Activated B cell treated with CpG ODN at 0.5 μM for 24 hours (primary cell): Measurements from ENCODE around the gene DLG2. TPM values are rescaled to one million over a fixed set of nuclear protein-coding genes. Genes with fewer than 3 reads are reported as not detected.

ENCODE experiments used
- ATAC-seq: fragments of 200-7000 bp; cut with Tn5 transposase; one replicate; pipeline ENCODE4 v1.10.0; 2021; ENCODE audit warnings: low read depth, mild to moderate bottlenecking, moderate library complexity
- CTCF ChIA-PET: fragments of 350-600 bp; sonication (Branson Sonifier 250); formaldehyde crosslinking; loops from one replicate; lab custom pipeline; 2021; ENCODE audit warnings: antibody characterized with exemption; lab: Charles Lee
- POLR2A ChIA-PET: fragments of 350-600 bp; sonication (Branson Sonifier 250); formaldehyde crosslinking; loops from one replicate; lab custom pipeline; 2021; ENCODE audit warnings: antibody characterized with exemption; lab: Charles Lee
- DNase-seq: peaks from one replicate; pipeline ENCODE4 v3.0.0; 2022
- H3K27ac Mint-ChIP-seq: one replicate; pipeline ENCODE4 v1.8.0; 2020; ENCODE audit warnings: mixed read lengths
- H3K27me3 Mint-ChIP-seq: one replicate; pipeline ENCODE4 v1.8.0; 2021; ENCODE audit warnings: mixed read lengths
- H3K36me3 Mint-ChIP-seq: one replicate; pipeline ENCODE4 v1.8.0; 2021; ENCODE audit warnings: low read depth, mixed read lengths
- H3K4me1 Mint-ChIP-seq: one replicate; pipeline ENCODE4 v1.8.0; 2021; ENCODE audit warnings: mixed read lengths
- H3K4me3 Mint-ChIP-seq: one replicate; pipeline ENCODE4 v1.8.0; 2020; ENCODE audit warnings: mild to moderate bottlenecking, mixed read lengths
- H3K9me3 Mint-ChIP-seq: one replicate; pipeline ENCODE4 v1.8.0; 2020; ENCODE audit warnings: mixed read lengths
- intact Hi-C: fragments of 100-400 bp; cut with micrococcal nuclease; formaldehyde crosslinking; loops from one replicate; pipeline ENCODE4 v1.15.1; 2024
- total RNA-seq: library from RNA; stranded (reverse); gene quantifications from 2 replicates; pipeline ENCODE4 v1.2.3, GENCODE V29; 2022
- TF ChIP-seq, protein P1 (sequence below): fragments of 200-600 bp; IDR thresholded peaks from one replicate; pipeline ENCODE4 v1.8.0; 2022; ENCODE audit warnings: antibody characterized with exemption, mild to moderate bottlenecking

DLG2 gene
- total RNA-seq, 1 donor from 2014 or later, result 2.7 TPM

- DNase-seq, result no peak
- no peaks in the 10 kb centered on the region for H3K36me3 Mint-ChIP-seq
- no peaks in the 10 kb centered on the region for H3K9me3 Mint-ChIP-seq
- POLR2A ChIA-PET, result no interaction called here
- H3K27ac Mint-ChIP-seq, result no peak overlapping the region
- CTCF ChIA-PET, result no interaction called here
- intact Hi-C loops, result no loop called here
- no peak for ATAC-seq
- no peak overlapping the region for H3K4me3 Mint-ChIP-seq
- no peaks in the 10 kb centered on the region for H3K4me1 Mint-ChIP-seq
- H3K27me3 Mint-ChIP-seq, result peaks cover 16% of the 10 kb centered on the region
- TF ChIP-seq, protein P1, sequence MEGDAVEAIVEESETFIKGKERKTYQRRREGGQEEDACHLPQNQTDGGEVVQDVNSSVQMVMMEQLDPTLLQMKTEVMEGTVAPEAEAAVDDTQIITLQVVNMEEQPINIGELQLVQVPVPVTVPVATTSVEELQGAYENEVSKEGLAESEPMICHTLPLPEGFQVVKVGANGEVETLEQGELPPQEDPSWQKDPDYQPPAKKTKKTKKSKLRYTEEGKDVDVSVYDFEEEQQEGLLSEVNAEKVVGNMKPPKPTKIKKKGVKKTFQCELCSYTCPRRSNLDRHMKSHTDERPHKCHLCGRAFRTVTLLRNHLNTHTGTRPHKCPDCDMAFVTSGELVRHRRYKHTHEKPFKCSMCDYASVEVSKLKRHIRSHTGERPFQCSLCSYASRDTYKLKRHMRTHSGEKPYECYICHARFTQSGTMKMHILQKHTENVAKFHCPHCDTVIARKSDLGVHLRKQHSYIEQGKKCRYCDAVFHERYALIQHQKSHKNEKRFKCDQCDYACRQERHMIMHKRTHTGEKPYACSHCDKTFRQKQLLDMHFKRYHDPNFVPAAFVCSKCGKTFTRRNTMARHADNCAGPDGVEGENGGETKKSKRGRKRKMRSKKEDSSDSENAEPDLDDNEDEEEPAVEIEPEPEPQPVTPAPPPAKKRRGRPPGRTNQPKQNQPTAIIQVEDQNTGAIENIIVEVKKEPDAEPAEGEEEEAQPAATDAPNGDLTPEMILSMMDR, result no peak
Observed at GRCh38 chr11:83635166-83635565, 1992.0 kb downstream of the DLG2 start.

DNA sequence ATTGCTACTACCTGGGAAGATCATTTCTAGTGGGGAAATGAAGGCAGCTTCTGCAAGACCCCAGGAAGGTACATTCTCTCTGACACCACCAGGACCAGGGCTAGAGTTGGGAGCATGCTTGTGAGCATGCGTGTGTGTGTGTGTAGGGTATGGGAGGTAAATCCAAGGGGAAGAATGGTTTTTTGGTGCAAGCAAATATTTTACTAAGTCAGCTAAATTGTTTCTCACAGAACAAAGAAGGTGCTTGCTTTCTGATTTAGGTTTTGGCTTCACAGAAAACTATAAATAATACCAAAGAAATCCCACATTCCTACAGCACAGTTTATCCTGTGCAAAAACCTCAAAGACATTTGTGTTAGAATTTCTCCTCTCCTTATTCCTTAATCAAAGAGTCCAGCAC lies 1996.9 kb downstream of the DLG2 start:
- peaks cover 4% of the 10 kb centered on the region for H3K27me3 Mint-ChIP-seq
- POLR2A ChIA-PET, result no interaction called here
- DNase-seq, result no peak
- ATAC-seq, result no peak
- H3K36me3 Mint-ChIP-seq, result no peaks in the 10 kb centered on the region
- no peak overlapping the region for H3K27ac Mint-ChIP-seq
- no peaks in the 10 kb centered on the region for H3K4me1 Mint-ChIP-seq
- TF ChIP-seq, protein P1, result no peak
- CTCF ChIA-PET, result no interaction called here
- intact Hi-C loops, result no loop called here
- H3K4me3 Mint-ChIP-seq, result no peak overlapping the region
- H3K9me3 Mint-ChIP-seq, result no peaks in the 10 kb centered on the region

DNA sequence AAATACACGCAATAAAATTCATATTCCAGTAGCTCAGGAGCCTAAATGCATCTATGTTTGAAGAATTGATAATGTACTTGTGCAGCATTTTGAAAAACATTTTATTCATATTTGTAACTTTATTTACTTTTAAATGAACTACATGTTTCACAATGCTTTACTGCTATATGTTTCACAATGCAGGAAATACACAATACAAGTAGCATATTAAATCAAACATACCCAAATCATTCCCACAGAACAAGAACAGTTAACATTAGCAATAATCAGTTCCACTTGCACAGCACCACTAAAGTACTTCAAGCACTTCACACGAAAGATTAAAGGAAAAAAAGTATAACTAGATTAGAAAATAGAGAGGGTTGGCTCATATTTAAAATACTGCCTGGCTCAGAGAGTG lies 1997.4 kb downstream of the DLG2 start:
- intact Hi-C loops, result no loop called here
- no peak overlapping the region for H3K27ac Mint-ChIP-seq
- H3K4me3 Mint-ChIP-seq, result no peak overlapping the region
- DNase-seq (no peak), ATAC-seq (no peak)
- ChIA-PET CTCF (no interaction called here), POLR2A (no interaction called here)
- no peaks in the 10 kb centered on the region for H3K4me1 Mint-ChIP-seq
- H3K27me3 Mint-ChIP-seq, result peaks cover 4% of the 10 kb centered on the region
- H3K36me3 Mint-ChIP-seq, result no peaks in the 10 kb centered on the region
- TF ChIP-seq, protein P1, result no peak
- H3K9me3 Mint-ChIP-seq, result no peaks in the 10 kb centered on the region

DNA sequence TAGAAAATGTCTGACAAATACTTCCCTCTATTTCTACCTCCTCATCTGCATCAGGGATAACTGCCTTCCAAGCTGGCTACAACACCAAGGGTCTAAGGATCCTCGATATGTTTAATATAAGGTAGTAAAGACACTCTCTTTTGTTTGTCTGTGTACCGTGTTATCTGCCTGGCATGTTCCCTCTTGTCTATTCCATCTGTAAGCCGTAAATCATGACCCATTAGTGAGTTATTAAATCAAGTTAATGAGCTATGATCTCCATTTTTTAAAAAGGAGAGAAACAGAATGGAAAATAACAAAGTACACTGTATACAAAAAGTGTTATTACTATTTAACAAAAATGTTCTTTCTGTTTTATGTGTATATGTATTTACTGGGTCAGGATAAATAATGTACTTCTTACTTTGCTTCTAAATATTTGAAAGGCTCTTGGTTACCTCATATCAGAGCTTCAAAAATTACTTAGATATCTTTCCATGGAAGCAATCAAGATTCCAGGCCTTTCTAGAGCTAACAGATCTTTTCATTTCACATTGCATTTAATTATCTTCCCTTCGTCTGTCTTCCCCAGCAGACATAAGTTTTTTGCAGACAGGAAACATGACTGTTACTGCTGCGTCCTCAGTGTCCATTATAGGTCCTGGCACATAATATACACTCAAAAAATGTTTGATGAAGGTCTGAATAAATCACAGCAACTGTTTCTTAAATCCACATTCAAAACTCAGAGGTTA lies 1998.4 kb downstream of the DLG2 start:
- TF ChIP-seq, protein P1, result no peak

GRCh38 chr11:83625336-83625735 lies 2001.8 kb downstream of the DLG2 start:
- Mint-ChIP-seq H3K36me3 (no peaks in the 10 kb centered on the region), H3K4me1 (no peaks in the 10 kb centered on the region), H3K27me3 (peaks cover 1% of the 10 kb centered on the region), H3K4me3 (no peak overlapping the region), H3K27ac (no peak overlapping the region), H3K9me3 (no peaks in the 10 kb centered on the region)
- DNase-seq (no peak), ATAC-seq (no peak)
- intact Hi-C loops, result no loop called here
- CTCF ChIA-PET, result no interaction called here
- TF ChIP-seq, protein P1, result no peak
- POLR2A ChIA-PET, result no interaction called here

More for the DNA sequence above, 1998.4 kb downstream of the DLG2 start:
- intact Hi-C loops, result no loop called here
- H3K27ac Mint-ChIP-seq, result no peak overlapping the region
- H3K4me3 Mint-ChIP-seq, result no peak overlapping the region
- DNase-seq (no peak), ATAC-seq (no peak)
- H3K9me3 Mint-ChIP-seq, result no peaks in the 10 kb centered on the region
- CTCF ChIA-PET, result no interaction called here
- no peaks in the 10 kb centered on the region for H3K36me3 Mint-ChIP-seq
- H3K27me3 Mint-ChIP-seq, result peaks cover 4% of the 10 kb centered on the region
- H3K4me1 Mint-ChIP-seq, result no peaks in the 10 kb centered on the region
- POLR2A ChIA-PET, result no interaction called here
